OCI-LY1 (cell line): Measurements from ENCODE around the gene MATR3.

Experiments
- H2AFZ ChIP-seq: fragments of 200-600 bp; sonication (generic), shearing (Covaris generic); 2 replicates; pipeline ENCODE4 v1.6.0; 2014; ENCODE audit warnings: antibody characterized with exemption, mild to moderate bottlenecking, low read length
- H3F3A ChIP-seq: fragments of 200-600 bp; sonication (generic), shearing (Covaris generic); 2 replicates; pipeline ENCODE4 v1.6.0; 2014; ENCODE audit warnings: mild to moderate bottlenecking, antibody characterized with exemption, low read length, moderate library complexity; ENCODE audit not compliant: insufficient read depth
- H3K27ac ChIP-seq: fragments of 200-600 bp; sonication (generic); 2 replicates; pipeline ENCODE4 v1.5.1; 2014; ENCODE audit warnings: low read length, mixed run types, mild to moderate bottlenecking, low read depth; ENCODE audit not compliant: poor library complexity, severe bottlenecking
- H3K27me3 ChIP-seq: fragments of 200-600 bp; sonication (generic); 2 replicates; pipeline ENCODE4 v1.6.0; 2014; ENCODE audit warnings: antibody characterized with exemption, mild to moderate bottlenecking, low read length, moderate library complexity; ENCODE audit not compliant: insufficient read depth
- H3K36me3 ChIP-seq: fragments of 200-600 bp; sonication (generic); 2 replicates; pipeline ENCODE4 v1.6.1; 2014; ENCODE audit warnings: mild to moderate bottlenecking, antibody characterized with exemption, low read length, moderate library complexity, mixed read lengths; ENCODE audit not compliant: insufficient read depth
- H3K4me1 ChIP-seq: fragments of 200-600 bp; sonication (generic); 2 replicates; pipeline ENCODE4 v1.5.1; 2014; ENCODE audit warnings: mild to moderate bottlenecking, low read length, moderate library complexity; ENCODE audit not compliant: insufficient read depth, severe bottlenecking
- H3K4me2 ChIP-seq: fragments of 200-600 bp; sonication (generic), shearing (Covaris generic); 2 replicates; pipeline ENCODE4 v1.6.1; 2014; ENCODE audit warnings: low read length
- H3K4me3 ChIP-seq: fragments of 200-600 bp; sonication (generic); 2 replicates; pipeline ENCODE4 v1.5.1; 2014; ENCODE audit warnings: low read length, low read depth, mild to moderate bottlenecking, mixed read lengths; ENCODE audit not compliant: poor library complexity, severe bottlenecking
- H3K79me2 ChIP-seq: fragments of 200-600 bp; shearing (Covaris generic); 2 replicates; pipeline ENCODE4 v1.6.1; 2016; ENCODE audit warnings: mixed run types, low read length, mixed read lengths; ENCODE audit not compliant: insufficient read depth
- H3K9ac ChIP-seq: fragments of 200-600 bp; sonication (generic), shearing (Covaris generic); 2 replicates; pipeline ENCODE4 v1.6.1; 2014; ENCODE audit warnings: mild to moderate bottlenecking, low read length, mixed read lengths
- H3K9me2 ChIP-seq: fragments of 200-600 bp; sonication (generic), shearing (Covaris generic); 2 replicates; pipeline ENCODE4 v1.6.1; 2014; ENCODE audit warnings: low read depth, mild to moderate bottlenecking, low read length, mixed read lengths
- H3K9me3 ChIP-seq: fragments of 200-600 bp; shearing (Covaris generic); 2 replicates; pipeline ENCODE4 v1.6.1; 2014; ENCODE audit warnings: low read length, mixed read lengths
- H4K20me1 ChIP-seq: fragments of 200-600 bp; sonication (generic), shearing (Covaris generic); 2 replicates; pipeline ENCODE4 v1.6.0; 2016; ENCODE audit warnings: mild to moderate bottlenecking, low read length; ENCODE audit not compliant: insufficient read depth
- CTCF ChIP-seq: fragments of 200-600 bp; sonication (generic), shearing (Covaris generic); IDR thresholded peaks from 2 replicates; pipeline ENCODE4 v1.5.1; 2017; ENCODE audit warnings: mild to moderate bottlenecking, antibody characterized with exemption, low read length, moderate library complexity, mixed read lengths
- EZH2 ChIP-seq: fragments of 200-600 bp; sonication (generic), shearing (Covaris generic); IDR thresholded peaks from 2 replicates; pipeline ENCODE4 v1.8.0; 2017; ENCODE audit warnings: borderline replicate concordance, mixed run types, mild to moderate bottlenecking, antibody characterized with exemption, low read length, moderate library complexity, mixed read lengths

MATR3 gene

GRCh38 chr5:139272471-139273321 is 20.8 kb upstream of the MATR3 start:
- H3K4me3 ChIP-seq = peak overlapping the region; percentile 78

GRCh38 chr5:139273322-139273571 is 20.3 kb upstream of the MATR3 start:
- Histone ChIP-seq H3K4me1 (peaks cover 47% of the 10 kb centered on the region), H3K27me3 (no peaks in the 10 kb centered on the region), H3K9me3 (no peaks in the 10 kb centered on the region), H2AFZ (no peak overlapping the region), H3K9me2 (no peaks in the 10 kb centered on the region), H3K4me2 (peak overlapping the region; percentile 99), H3F3A (no peaks in the 10 kb centered on the region), H3K79me2 (peaks cover 27% of the 10 kb centered on the region), H4K20me1 (no peaks in the 10 kb centered on the region), H3K9ac (peak overlapping the region; percentile 88; the same call in 1 of the 2 replicates), H3K36me3 (peaks cover 32% of the 10 kb centered on the region), H3K4me3 (peak overlapping the region; percentile 78), H3K27ac (no peak overlapping the region)
- TF ChIP-seq CTCF = no peak
- TF ChIP-seq EZH2 = no peak

More at GRCh38 chr5:139272471-139273321, 20.8 kb upstream of the MATR3 start:
- no peaks in the 10 kb centered on the region for H3K9me3 ChIP-seq
- H3K27me3 ChIP-seq = no peaks in the 10 kb centered on the region
- H3K4me1 ChIP-seq = peaks cover 47% of the 10 kb centered on the region
- H3F3A ChIP-seq = no peaks in the 10 kb centered on the region
- peaks cover 27% of the 10 kb centered on the region for H3K79me2 ChIP-seq
- no peak overlapping the region for H2AFZ ChIP-seq
- peak overlapping the region; percentile 99 for H3K4me2 ChIP-seq
- no peak overlapping the region for H3K9ac ChIP-seq
- H4K20me1 ChIP-seq = no peaks in the 10 kb centered on the region
- H3K27ac ChIP-seq = no peak overlapping the region
- no peak for TF ChIP-seq CTCF
- H3K9me2 ChIP-seq = no peaks in the 10 kb centered on the region
- H3K36me3 ChIP-seq = peaks cover 26% of the 10 kb centered on the region

- H3K79me2 ChIP-seq = peaks cover 27% of the 10 kb centered on the region
- H3K9me3 ChIP-seq = no peaks in the 10 kb centered on the region
- H3K9ac ChIP-seq = peak overlapping the region; percentile 88
- peaks cover 42% of the 10 kb centered on the region for H3K4me1 ChIP-seq
- H3K9me2 ChIP-seq = no peaks in the 10 kb centered on the region
- H3K36me3 ChIP-seq = peaks cover 37% of the 10 kb centered on the region
- H3F3A ChIP-seq = no peaks in the 10 kb centered on the region
- peak overlapping the region; percentile 78 for H3K4me3 ChIP-seq
- H3K27ac ChIP-seq = peak overlapping the region; percentile 59
- H4K20me1 ChIP-seq = no peaks in the 10 kb centered on the region
- H2AFZ ChIP-seq = no peak overlapping the region
- peak overlapping the region; percentile 99 for H3K4me2 ChIP-seq
- H3K27me3 ChIP-seq = no peaks in the 10 kb centered on the region
- no peak for TF ChIP-seq EZH2
- no peak for TF ChIP-seq CTCF
These were observed 19.8 kb upstream of the MATR3 start for GRCh38 chr5:139273572-139274289.
